ENCODE results near the gene ZNF428.
"Not testable (repeated sequence)": the region's sequence is repeated elsewhere in the genome, so short reads cannot be mapped to it uniquely, and the experiment has no call there.

ZNF428 gene

GRCh38 chr19:43616954-43617353, 2.5 kb downstream of the ZNF428 start:
- no peak for DNase-seq (ENCODE audit: low spot score)

DNA sequence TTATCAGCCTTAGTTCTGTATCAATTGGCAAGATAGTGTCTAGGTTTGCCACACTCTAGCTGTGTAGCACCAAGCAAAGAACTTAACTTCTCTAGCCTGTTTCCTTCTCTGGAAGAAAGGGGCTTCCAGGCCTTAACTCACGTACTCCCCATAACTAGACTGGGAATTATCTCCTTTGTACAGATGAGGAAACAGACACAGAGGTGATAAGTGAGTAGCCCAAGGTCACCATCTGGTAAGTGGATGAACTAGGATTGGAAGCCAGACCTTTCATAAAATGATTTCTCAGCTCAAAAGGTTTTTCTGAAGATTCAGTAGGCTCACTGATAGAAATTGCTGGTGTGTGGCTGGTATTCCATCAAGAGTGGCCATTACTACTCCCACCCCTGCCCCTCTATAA, 3.1 kb downstream of the ZNF428 start:
- no peak for DNase-seq (ENCODE audit: low spot score)

GRCh38 chr19:43612374-43612773, 7.1 kb downstream of the ZNF428 start:
- DNase-seq (ENCODE audit: low spot score), result no peak

DNA sequence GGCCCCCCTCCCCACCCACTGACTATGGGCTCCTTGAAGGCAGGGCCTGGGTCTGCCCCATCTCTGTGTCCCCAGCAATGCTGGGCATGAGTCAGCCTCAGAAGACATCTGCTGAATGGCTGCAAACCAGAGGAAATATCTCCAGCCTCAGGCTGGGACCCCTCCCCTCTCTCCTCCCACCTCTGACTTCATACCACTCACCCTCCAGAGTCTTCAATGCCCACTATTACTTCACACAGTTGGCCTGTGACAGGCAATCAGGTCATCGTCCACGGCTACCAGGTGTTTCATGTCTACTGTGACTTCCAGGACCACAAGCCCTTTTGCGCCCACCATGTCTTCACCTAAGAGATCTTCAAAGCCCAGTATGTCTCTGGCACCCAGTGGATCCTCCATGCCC, 7.6 kb downstream of the ZNF428 start, which contains the start of gene SRRM5:
Gene SRRM5 (plus strand): TSS at position 301 of the 400 bp plus-strand sequence. CDS start 34 bp downstream, at position 335.
- no peak for DNase-seq (ENCODE audit: low spot score)

DNA sequence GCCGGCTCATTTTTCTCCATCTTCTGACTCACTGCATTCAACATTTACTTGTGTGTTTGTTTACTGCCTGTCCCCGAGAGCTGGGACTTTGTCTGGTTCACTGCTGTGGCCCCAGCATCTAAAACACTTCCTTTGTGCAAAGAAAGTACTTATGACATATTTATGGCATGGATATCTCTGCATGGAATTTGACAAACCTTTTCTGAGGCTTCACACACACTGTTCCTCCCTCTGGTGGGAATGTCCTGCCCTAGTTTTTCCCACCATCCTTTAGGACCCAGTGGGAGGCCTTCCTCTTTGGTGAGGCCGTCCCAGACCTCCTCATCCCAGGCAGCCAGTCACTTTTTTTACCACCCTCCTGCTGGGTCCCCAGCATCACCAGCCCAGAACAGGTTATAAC, 8.9 kb downstream of the ZNF428 start:
- no peak for DNase-seq (ENCODE audit: low spot score)

DNA sequence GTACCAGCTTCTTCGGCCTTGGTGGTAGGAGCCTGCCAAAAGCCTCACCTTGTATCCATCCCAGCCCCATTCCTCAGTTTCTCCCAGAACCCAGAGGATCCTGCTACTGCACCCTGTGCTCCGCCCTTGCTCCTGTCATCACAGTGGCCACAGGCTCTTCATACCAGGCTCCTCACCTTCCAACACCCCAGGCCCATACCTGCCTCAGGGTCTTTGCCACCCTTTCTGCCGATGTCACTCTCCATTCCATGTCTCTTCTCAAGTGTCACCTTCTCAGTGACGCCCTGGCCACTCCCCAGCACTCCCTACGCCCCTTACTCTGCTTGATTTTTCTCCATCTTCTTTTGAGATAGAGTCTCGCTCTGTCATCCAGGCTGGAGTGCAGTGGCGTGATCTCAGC, 9.6 kb downstream of the ZNF428 start:
- no peak for DNase-seq (ENCODE audit: low spot score)

- no peak for DNase-seq (ENCODE audit: low spot score)
Measured at GRCh38 chr19:43607238-43608205, 11.9 kb downstream of the ZNF428 start.

DNA sequence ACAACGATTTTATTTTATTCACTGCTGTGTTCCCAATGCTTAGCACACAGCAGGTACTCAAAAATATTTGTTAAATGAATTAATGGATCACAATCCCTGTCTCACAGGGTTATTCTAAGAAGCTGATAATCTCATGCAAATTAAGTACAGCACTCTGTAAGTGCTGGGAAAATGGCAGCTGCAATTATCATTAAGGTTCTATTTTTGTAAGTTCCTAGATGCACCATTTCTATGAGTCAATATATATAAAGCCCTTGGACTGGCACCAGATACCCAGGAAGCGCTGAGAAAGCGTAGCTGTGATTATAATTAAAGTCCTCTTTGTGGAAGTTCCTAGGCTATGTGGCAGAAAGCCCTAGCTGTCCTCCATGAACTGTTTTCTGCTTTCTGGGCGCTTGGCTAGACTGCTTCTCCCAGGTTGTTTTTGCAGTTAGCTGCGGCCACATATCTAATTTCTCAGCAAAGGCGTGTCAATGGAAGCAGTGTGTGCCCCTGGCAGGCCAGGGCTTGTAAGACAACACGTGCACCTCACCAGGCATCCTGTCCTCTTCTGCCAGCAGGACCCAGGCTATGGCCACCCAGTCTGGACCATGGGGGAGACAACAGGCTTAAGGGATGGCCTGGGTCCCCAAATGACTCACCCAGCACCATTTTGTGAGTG, 12.7 kb downstream of the ZNF428 start:
- no peak for DNase-seq (ENCODE audit: low spot score)

GRCh38 chr19:43605875-43606568, 13.4 kb downstream of the ZNF428 start:
- DNase-seq (ENCODE audit: low spot score), result no peak

DNA sequence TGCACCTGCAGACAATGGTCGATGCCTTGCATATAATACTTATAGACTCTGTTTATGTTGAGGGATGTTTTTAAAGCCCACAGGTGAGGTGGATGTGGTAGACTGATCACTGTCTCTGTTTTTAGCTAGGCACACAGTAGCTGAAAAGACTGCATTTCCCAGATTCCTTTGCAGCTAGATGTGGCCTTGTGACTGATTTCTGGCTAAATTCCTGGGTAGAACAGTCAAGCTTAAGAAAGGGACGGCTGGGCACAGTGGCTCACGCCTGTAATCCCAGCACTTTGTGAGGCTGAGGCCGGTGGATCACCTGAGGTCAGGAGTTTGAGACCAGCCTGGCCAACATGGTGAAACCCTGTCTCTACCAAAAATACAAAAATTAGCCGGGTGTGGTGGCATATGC, 19.1 kb downstream of the ZNF428 start:
- not testable (repeated sequence) for DNase-seq (ENCODE audit: low spot score)

GRCh38 chr19:43599635-43600295, 19.7 kb downstream of the ZNF428 start:
- no peak for DNase-seq (ENCODE audit: low spot score)

DNA sequence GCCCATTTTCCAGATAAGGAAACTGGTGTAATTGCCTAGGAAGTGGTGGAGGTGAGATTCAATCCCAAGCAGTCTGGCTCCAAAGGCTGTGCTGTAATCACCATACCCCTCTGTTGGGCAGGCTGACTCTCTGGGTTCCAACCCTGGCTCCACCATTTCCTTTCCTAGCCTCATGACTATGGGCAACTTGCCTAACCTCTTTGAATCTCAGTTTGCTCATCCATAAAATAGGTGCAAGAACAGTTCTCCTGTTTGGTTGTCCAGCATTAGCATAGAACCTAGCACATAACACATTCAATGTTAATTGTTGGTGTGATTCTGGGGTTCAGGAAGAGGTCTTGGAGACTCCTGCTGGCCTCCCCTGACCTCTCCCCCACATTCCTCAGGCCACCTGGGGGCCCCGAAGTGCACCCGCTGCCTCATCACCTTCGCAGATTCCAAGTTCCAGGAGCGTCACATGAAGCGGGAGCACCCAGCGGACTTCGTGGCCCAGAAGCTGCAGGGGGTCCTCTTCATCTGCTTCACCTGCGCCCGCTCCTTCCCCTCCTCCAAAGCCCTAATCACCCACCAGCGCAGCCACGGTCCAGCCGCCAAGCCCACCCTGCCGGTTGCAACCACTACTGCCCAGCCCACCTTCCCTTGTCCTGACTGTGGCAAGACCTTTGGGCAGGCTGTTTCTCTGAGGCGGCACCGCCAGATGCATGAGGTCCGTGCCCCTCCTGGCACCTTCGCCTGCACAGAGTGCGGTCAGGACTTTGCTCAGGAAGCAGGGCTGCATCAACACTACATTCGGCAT, 20.8 kb downstream of the ZNF428 start:
- DNase-seq (ENCODE audit: low spot score), result no peak

DNA sequence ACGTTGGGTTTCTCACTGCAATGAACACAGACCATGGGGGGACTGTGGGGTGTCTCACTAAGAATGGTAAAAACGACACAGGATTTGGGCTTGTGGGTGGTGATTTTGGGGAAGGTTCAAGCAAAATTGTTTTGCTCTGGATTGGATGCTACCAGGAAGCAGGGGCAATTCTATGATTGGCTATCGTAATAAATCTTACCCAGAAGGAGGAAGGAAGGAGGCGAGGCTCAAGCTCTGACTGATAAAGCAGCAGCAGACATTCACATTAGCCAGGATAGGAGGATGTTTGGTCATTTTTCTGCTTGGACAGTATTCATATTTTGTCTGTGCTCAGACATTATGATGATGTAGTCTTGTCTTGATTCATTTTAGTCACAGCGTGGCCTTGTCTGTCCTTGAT, 21.6 kb downstream of the ZNF428 start:
- DNase-seq (ENCODE audit: low spot score), result no peak

DNA sequence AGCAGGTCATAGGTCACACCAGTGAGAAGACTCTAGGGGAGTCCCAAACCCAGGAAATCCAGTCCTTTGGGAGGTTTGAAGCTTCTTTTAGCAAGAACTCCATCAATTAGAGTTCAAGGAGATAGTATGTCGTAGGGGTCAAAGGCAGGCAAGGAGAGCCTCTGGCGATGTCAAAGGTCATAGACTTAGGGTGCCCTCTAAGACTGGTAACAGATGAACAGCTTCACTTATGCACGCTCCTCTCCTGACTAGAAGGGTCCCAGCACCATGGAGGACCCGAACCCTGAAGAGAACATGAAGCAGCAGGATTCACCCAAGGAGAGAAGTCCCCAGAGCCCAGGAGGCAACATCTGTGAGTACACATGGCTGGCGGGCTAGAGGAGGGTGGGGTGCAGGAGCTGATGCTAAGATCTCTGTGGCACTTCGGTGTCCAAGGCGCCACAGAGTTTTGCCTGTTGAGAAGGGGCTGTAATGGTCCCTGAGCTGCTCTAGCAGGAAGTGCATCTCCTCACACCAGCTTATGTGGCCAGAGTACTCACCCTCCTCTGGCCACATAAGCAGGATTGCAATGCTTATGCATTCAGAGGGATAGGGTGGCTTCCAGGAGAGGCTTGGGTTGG, 22.5 kb downstream of the ZNF428 start:
- no peak for DNase-seq (ENCODE audit: low spot score)

- DNase-seq (ENCODE audit: low spot score), result peak; percentile 100
Measured at GRCh38 chr19:43595999-43596841, 23.2 kb downstream of the ZNF428 start, which contains the start of the genes IRGQ and ZNF576. TSS of gene IRGQ (minus strand) at chr19:43596134. CDS start at chr19:43595338, 796 bp downstream. TSS of gene ZNF576 (plus strand) at chr19:43596595. CDS start at chr19:43597109, 514 bp downstream.

DNA sequence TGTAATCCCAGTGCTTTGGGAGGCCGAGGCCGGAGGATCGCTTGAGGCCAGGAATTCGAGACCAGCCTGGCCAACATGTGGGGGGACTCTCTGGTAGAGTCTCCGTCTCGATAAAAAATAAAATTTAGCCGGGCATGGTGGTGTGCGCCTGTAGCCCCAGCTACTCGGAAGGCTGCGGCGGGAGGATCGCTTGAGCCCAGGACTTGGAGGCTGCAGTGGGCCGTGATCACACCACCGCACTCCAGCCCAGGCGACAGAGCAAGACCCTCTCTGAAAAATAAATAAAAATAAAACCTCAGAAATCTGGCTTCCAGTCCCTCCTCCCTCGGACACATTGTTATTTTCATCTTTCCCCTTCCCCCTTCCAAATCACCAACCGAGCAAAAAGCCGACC, 23.8 kb downstream of the ZNF428 start:
- DNase-seq (ENCODE audit: low spot score), result no peak

DNA sequence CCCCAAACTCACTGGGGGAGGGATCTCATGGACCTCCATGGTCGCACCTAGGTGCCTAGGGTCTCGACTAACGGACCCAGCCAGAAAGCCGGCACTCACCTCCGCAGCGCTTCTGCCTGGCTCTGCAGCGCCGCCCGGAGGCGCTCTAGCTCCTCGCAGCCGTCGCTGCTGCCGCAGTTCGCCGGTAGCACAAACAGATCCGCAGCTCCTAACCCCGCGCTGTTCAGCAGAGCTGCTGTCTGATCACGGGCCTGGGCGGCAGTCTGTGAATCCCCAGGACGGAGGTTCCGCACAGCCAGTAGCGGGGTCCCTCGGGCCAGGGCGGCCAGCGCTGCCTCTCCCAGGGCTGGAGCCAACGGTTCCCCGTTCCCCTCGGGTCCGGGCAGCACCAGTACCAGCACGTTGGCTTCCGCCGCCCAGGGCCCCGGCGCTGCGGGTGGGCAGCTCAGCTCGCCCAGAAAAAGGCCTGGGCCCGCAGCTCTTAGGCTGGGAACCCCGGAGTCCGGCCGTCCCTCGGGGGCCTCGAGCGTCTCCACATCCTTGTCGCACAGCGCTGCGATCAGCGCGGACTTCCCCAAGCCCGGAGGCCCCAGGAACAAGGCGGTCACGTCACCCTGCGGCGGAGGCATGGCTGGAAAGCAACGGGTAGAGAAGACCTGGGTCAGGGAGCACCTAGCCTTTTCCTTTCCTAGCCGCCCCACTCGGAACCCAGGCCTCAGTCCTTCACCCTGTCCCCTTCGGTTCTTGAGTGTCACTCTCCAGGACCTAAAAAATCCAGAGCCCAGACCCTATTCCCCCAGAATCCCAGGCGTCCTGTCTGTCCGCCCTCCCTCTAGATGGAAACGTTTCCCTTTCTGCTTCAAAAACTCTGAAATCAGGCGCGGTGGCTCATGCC, 24.5 kb downstream of the ZNF428 start:
- DNase-seq (ENCODE audit: low spot score), result peak; percentile 73

DNA sequence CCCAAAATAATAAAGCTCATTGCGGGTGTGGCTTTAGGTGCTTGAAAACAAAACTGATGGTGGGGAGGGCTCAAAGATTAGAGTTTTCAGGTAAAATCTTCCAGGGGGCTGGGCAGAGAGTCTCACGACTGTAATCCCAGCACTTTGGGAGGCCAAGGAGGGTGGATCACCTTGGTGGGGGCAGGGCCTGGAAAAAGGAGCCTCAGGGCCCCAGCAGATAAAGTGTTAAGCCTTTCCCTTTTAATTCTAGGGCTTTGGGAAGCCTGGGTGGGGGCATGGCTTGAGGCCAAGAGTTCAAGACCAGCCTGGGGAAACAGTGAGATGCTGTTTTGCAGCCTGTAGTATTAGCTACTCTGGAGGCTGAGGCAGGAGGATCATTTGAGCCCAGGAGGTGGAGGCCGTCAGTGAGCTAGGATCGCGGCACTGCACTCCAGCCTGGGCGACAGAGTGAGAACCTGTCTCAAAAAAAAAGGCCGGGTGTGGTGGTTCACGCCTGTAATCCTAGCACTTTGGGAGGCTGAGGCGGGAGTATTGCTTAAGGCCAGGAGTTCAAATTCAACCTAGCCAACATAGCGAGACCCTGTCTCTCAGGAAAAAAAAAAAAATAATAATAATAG, 25.2 kb downstream of the ZNF428 start:
- DNase-seq (ENCODE audit: low spot score), result no peak
